K562 (cell line): ENCODE data around the gene KCNH2. TPM values are rescaled to one million over a fixed set of nuclear protein-coding genes. Genes with fewer than 3 reads are reported as not detected.

Experiments
- BRF1 ChIP-seq: IDR thresholded peaks from 3 replicates; pipeline ENCODE4 v1.6.1; 2011; ENCODE audit warnings: borderline replicate concordance, mild to moderate bottlenecking; ENCODE audit not compliant: insufficient read length; ENCODE audit errors: extremely low read depth
- DMBX1 ChIP-seq: fragments of 250-450 bp; sonication (Bioruptor Pico); IDR thresholded peaks from 2 replicates; pipeline ENCODE4 v1.8.0; 2022; ENCODE audit warnings: inconsistent platforms, mild to moderate bottlenecking, moderate library complexity, borderline replicate concordance
- ELF4 ChIP-seq: fragments of 450-650 bp; formaldehyde crosslinking; IDR thresholded peaks from 2 replicates; pipeline ENCODE4 v1.4.0; 2022; ENCODE audit warnings: missing genetic modification characterization
- ILK ChIP-seq: fragments of 450-650 bp; IDR thresholded peaks from 2 replicates; pipeline ENCODE4 v1.6.1; 2016; ENCODE audit warnings: missing genetic modification characterization, low read depth, mild to moderate bottlenecking, missing compliant biosample characterization, moderate library complexity, borderline replicate concordance
- POLR3G ChIP-seq: IDR thresholded peaks from 2 replicates; pipeline ENCODE4 v1.6.1; 2011; ENCODE audit not compliant: insufficient read length, insufficient replicate concordance; ENCODE audit errors: extremely low read depth
- SETDB1 ChIP-seq: IDR thresholded peaks from one replicate; pipeline ENCODE4 v1.6.1; 2012; ENCODE audit warnings: low read length, control low read depth, inconsistent platforms
- STAG1 ChIP-seq: sonication (generic); formaldehyde crosslinking; IDR thresholded peaks from 2 replicates; pipeline ENCODE4 v1.5.0; 2020; ENCODE audit warnings: missing genetic modification reagents, borderline replicate concordance
- TEAD4 ChIP-seq, 2 experiments: sonication (generic) in 1 of 2; formaldehyde crosslinking in 1 of 2; IDR thresholded peaks; 2 replicates each; pipeline versions ENCODE4 v1.6.1 to v1.8.0; 2012 to 2022; ENCODE audit warnings: borderline replicate concordance in 1 of 2, inconsistent platforms in 1 of 2, low read length in 1 of 2, mild to moderate bottlenecking in 1 of 2, missing genetic modification reagents in 1 of 2
- ZNF431 ChIP-seq: sonication (generic); formaldehyde crosslinking; IDR thresholded peaks from 2 replicates; pipeline ENCODE4 v1.8.0; 2022; ENCODE audit warnings: mild to moderate bottlenecking, missing genetic modification reagents
- ZSCAN29 ChIP-seq: fragments of 450-650 bp; IDR thresholded peaks from 2 replicates; pipeline ENCODE4 v1.6.1; 2017
- polyA plus RNA-seq, 8 experiments: library from polyadenylated mRNA; depleted of rRNA in 4 of 8; stranded (reverse) in 5 of 8; unstranded in 3 of 8; fragments of >200 nt; fragmentation: Nextera tagmentation in 2 of 8; fragmentation: Illumina TruSeq in 1 of 8; extraction: Ambion mirVana in 2 of 8; extraction: Trizol in 1 of 8; gene quantifications; 2 replicates each; pipeline versions ENCODE4 v1.2.1 to v1.2.3, GENCODE V29; 2011 to 2014; ENCODE audit warnings: inconsistent platforms in 1 of 8, missing spikeins in 1 of 8
- total RNA-seq, 7 experiments: library from RNA; depleted of rRNA in 6 of 7; stranded (reverse); fragments of >200 nt in 6 of 7; fragmentation: Illumina TruSeq in 2 of 7; extraction: Trizol in 2 of 7; gene quantifications; 2 replicates each; pipeline versions ENCODE4 v1.2.1 to v1.2.3, GENCODE V29; 2011 to 2021; ENCODE audit warnings: low replicate concordance in 1 of 7
- TF ChIP-seq, protein P1 (sequence below), 2 experiments: fragments of 450-650 bp in 1 of 2; IDR thresholded peaks; 2 replicates each; pipeline ENCODE4 v1.6.1; 2011 to 2017; ENCODE audit warnings: low read depth in 2 of 2, antibody characterized with exemption in 1 of 2, borderline replicate concordance in 1 of 2, low read length in 1 of 2, mild to moderate bottlenecking in 1 of 2, mixed read lengths in 1 of 2; ENCODE audit not compliant: control insufficient read depth in 1 of 2
- TF ChIP-seq, protein P2 (sequence below): fragments of 450-650 bp; IDR thresholded peaks from 2 replicates; pipeline ENCODE4 v1.6.1; 2016; ENCODE audit warnings: antibody characterized with exemption
- TF ChIP-seq, protein P3 (sequence below): fragments of 250-450 bp; sonication (Bioruptor Pico); IDR thresholded peaks from 2 replicates; pipeline ENCODE4 v1.4.0; 2020; ENCODE audit warnings: mild to moderate bottlenecking, moderate library complexity
- TF ChIP-seq, protein P4 (sequence below): fragments of 200-800 bp; sonication (Bioruptor generic); IDR thresholded peaks from 2 replicates; pipeline ENCODE4 v1.6.1; 2017; ENCODE audit warnings: missing genetic modification characterization, missing compliant biosample characterization
- TF ChIP-seq, protein P5 (sequence below): sonication (generic); formaldehyde crosslinking; IDR thresholded peaks from 2 replicates; pipeline ENCODE4 v1.8.1; 2023; ENCODE audit warnings: mild to moderate bottlenecking, missing genetic modification reagents

KCNH2 gene
- total and polyA plus RNA-seq, 9 of the 15 experiments (the other 6 are each of a cell fraction or from before 2014, with no cell fraction given), result 18.1 to 368 (median 218) TPM

DNA sequence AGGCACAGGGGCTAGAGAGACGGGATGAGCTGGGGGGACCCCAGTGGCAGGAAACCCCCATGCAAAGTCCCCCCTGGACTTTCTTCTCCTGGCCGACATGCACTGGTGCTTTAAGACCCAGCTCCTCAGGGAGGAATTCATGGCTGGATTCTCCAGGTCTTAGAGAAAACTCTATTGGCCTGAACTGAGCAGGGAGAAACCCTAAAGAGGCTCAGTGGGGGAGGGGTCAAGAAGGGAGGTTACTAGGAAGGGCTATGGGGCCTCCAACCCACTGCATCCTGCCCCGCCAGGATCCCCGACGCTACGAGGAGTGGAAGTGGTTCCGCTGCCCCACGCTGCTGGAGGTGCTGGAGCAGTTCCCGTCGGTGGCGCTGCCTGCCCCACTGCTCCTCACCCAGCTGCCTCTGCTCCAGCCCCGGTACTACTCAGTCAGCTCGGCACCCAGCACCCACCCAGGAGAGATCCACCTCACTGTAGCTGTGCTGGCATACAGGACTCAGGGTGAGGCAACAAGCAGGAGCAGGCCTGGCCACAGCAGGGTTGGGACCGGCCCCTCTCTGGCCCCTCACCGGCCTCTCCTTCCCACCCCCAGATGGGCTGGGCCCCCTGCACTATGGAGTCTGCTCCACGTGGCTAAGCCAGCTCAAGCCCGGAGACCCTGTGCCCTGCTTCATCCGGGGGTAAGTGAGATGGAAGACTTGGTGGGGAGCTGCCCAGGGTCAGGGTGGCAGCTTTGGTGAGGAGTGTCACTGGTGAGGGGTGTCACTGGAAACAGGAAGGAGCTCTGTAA, 32.4 kb upstream of the KCNH2 start (continued):
- TF ChIP-seq STAG1, result no peak
- TF ChIP-seq, protein P1, sequence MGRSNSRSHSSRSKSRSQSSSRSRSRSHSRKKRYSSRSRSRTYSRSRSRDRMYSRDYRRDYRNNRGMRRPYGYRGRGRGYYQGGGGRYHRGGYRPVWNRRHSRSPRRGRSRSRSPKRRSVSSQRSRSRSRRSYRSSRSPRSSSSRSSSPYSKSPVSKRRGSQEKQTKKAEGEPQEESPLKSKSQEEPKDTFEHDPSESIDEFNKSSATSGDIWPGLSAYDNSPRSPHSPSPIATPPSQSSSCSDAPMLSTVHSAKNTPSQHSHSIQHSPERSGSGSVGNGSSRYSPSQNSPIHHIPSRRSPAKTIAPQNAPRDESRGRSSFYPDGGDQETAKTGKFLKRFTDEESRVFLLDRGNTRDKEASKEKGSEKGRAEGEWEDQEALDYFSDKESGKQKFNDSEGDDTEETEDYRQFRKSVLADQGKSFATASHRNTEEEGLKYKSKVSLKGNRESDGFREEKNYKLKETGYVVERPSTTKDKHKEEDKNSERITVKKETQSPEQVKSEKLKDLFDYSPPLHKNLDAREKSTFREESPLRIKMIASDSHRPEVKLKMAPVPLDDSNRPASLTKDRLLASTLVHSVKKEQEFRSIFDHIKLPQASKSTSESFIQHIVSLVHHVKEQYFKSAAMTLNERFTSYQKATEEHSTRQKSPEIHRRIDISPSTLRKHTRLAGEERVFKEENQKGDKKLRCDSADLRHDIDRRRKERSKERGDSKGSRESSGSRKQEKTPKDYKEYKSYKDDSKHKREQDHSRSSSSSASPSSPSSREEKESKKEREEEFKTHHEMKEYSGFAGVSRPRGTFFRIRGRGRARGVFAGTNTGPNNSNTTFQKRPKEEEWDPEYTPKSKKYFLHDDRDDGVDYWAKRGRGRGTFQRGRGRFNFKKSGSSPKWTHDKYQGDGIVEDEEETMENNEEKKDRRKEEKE (IDR thresholded peaks at IDR 0.05; ENCODE audit: borderline replicate concordance in 1 of 2, control insufficient read depth in 1 of 2, low read depth in 2 of 2, low read length in 1 of 2), result no peak
- TF ChIP-seq SETDB1, result no peak
- TF ChIP-seq DMBX1 (CRISPR knock-in tag), result no peak; the same call in 1 of the 2 replicates
- TF ChIP-seq TEAD4 (IDR thresholded peaks at IDR 0.05; ENCODE audit: low read length), result peak; percentile 75
- TF ChIP-seq TEAD4 (CRISPR knock-in tag; IDR thresholded peaks at IDR 0.05; ENCODE audit: borderline replicate concordance), result no peak
- TF ChIP-seq BRF1, result no peak
- TF ChIP-seq, protein P2, sequence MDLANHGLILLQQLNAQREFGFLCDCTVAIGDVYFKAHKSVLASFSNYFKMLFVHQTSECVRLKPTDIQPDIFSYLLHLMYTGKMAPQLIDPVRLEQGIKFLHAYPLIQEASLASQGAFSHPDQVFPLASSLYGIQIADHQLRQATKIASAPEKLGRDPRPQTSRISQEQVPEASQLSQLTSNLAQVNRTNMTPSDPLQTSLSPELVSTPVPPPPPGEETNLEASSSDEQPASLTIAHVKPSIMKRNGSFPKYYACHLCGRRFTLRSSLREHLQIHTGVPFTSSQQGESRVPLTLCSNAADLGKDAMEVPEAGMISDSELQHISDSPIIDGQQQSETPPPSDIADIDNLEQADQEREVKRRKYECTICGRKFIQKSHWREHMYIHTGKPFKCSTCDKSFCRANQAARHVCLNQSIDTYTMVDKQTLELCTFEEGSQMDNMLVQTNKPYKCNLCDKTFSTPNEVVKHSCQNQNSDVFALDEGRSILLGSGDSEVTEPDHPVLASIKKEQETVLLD, result no peak
- TF ChIP-seq POLR3G, result no peak
- TF ChIP-seq ILK (tag), result no peak
- TF ChIP-seq, protein P3, sequence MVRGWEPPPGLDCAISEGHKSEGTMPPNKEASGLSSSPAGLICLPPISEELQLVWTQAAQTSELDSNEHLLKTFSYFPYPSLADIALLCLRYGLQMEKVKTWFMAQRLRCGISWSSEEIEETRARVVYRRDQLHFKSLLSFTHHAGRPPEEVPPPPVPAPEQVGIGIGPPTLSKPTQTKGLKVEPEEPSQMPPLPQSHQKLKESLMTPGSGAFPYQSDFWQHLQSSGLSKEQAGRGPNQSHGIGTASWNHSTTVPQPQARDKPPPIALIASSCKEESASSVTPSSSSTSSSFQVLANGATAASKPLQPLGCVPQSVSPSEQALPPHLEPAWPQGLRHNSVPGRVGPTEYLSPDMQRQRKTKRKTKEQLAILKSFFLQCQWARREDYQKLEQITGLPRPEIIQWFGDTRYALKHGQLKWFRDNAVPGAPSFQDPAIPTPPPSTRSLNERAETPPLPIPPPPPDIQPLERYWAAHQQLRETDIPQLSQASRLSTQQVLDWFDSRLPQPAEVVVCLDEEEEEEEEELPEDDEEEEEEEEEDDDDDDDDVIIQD (CRISPR knock-in tag), result no peak
- TF ChIP-seq ZSCAN29, result peak; percentile 42; the same call in 1 of the 2 replicates
- no peak; the same call in 1 of the 2 replicates for TF ChIP-seq ZNF431
- TF ChIP-seq, protein P4, sequence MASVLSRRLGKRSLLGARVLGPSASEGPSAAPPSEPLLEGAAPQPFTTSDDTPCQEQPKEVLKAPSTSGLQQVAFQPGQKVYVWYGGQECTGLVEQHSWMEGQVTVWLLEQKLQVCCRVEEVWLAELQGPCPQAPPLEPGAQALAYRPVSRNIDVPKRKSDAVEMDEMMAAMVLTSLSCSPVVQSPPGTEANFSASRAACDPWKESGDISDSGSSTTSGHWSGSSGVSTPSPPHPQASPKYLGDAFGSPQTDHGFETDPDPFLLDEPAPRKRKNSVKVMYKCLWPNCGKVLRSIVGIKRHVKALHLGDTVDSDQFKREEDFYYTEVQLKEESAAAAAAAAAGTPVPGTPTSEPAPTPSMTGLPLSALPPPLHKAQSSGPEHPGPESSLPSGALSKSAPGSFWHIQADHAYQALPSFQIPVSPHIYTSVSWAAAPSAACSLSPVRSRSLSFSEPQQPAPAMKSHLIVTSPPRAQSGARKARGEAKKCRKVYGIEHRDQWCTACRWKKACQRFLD (CRISPR knock-in tag), result peak; percentile 85; the same call in 1 of the 2 replicates
- peak; percentile 41; the same call in 1 of the 2 replicates for TF ChIP-seq ELF4 (CRISPR knock-in tag)
- TF ChIP-seq, protein P5, sequence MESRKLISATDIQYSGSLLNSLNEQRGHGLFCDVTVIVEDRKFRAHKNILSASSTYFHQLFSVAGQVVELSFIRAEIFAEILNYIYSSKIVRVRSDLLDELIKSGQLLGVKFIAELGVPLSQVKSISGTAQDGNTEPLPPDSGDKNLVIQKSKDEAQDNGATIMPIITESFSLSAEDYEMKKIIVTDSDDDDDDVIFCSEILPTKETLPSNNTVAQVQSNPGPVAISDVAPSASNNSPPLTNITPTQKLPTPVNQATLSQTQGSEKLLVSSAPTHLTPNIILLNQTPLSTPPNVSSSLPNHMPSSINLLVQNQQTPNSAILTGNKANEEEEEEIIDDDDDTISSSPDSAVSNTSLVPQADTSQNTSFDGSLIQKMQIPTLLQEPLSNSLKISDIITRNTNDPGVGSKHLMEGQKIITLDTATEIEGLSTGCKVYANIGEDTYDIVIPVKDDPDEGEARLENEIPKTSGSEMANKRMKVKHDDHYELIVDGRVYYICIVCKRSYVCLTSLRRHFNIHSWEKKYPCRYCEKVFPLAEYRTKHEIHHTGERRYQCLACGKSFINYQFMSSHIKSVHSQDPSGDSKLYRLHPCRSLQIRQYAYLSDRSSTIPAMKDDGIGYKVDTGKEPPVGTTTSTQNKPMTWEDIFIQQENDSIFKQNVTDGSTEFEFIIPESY, result 0 out of 2 replicates have a peak, but pooled peaks have one; percentile 25
